NB4 (cell line): ENCODE measurements around the gene NFATC1.

Source experiments
- CTCF ChIP-seq: IDR thresholded peaks from one replicate; pipeline ENCODE4 v1.5.1; 2012; ENCODE audit warnings: low read depth, low read length
- MYC ChIP-seq: IDR thresholded peaks from 2 replicates; pipeline ENCODE4 v1.6.1; 2011; ENCODE audit warnings: low read depth, low read length
- POLR2A ChIP-seq: IDR thresholded peaks from 2 replicates; pipeline ENCODE4 v1.6.1; 2011; ENCODE audit warnings: mild to moderate bottlenecking; ENCODE audit not compliant: insufficient read length; ENCODE audit errors: extremely low read depth

GRCh38 chr18:79487801-79488201 lies 92.1 kb downstream of the NFATC1 start:
- TF ChIP-seq CTCF (no peak), POLR2A (no peak), MYC (no peak)
